PC-9 (cell line): Measurements from ENCODE around the gene RAB28.

ENCODE experiments used
- EZH2 ChIP-seq: fragments of 200-600 bp; sonication (generic); IDR thresholded peaks from 2 replicates; pipeline ENCODE4 v1.8.0; 2017; ENCODE audit warnings: antibody characterized with exemption, low read depth
- TF ChIP-seq, protein P1 (sequence below): fragments of 200-600 bp; sonication (generic); conservative IDR thresholded peaks from 2 replicates; pipeline ENCODE4 v1.6.1; 2017; ENCODE audit warnings: mixed run types, antibody characterized with exemption, mild to moderate bottlenecking, moderate library complexity

DNA sequence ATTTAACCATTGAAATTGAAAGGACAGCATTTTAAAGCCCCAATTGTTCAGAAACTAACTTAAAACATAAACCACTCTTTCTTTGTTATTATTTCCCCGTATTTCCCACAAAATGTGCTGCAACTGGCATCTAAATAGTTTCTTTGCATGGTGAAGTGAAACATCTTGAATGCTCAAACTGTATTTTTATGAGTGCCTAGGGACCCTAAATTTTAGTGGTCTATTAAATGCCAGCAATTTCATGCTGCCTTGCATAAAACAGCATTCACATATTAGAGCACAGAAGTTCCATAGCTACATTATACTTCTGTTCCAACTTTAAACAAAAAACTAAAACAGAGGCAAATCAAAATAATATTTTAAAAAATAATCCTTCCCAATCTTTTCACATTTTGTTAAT is 5.4 kb downstream of the RAB28 start:
- TF ChIP-seq, protein P1, sequence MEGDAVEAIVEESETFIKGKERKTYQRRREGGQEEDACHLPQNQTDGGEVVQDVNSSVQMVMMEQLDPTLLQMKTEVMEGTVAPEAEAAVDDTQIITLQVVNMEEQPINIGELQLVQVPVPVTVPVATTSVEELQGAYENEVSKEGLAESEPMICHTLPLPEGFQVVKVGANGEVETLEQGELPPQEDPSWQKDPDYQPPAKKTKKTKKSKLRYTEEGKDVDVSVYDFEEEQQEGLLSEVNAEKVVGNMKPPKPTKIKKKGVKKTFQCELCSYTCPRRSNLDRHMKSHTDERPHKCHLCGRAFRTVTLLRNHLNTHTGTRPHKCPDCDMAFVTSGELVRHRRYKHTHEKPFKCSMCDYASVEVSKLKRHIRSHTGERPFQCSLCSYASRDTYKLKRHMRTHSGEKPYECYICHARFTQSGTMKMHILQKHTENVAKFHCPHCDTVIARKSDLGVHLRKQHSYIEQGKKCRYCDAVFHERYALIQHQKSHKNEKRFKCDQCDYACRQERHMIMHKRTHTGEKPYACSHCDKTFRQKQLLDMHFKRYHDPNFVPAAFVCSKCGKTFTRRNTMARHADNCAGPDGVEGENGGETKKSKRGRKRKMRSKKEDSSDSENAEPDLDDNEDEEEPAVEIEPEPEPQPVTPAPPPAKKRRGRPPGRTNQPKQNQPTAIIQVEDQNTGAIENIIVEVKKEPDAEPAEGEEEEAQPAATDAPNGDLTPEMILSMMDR = no peak
- TF ChIP-seq EZH2 = no peak
